Epithelial cell of esophagus (primary cell): ENCODE data around the gene EPB41.
"Not testable (repeated sequence)": the region's sequence is repeated elsewhere in the genome, so short reads cannot be mapped to it uniquely, and the experiment has no call there.

ENCODE experiments used
- DNase-seq: peaks from one replicate; pipeline ENCODE4 v3.0.0; 2010; ENCODE audit warnings: low read depth
- H3K4me3 ChIP-seq: 2 replicates; pipeline ENCODE4 v1.5.1; 2011; ENCODE audit warnings: mild to moderate bottlenecking, low read length, control low read depth
- TF ChIP-seq, protein P1 (sequence below): IDR thresholded peaks from 2 replicates; pipeline ENCODE4 v1.5.1; 2011; ENCODE audit warnings: low read depth, mild to moderate bottlenecking, low read length, control low read depth, inconsistent platforms; ENCODE audit not compliant: insufficient read depth; ENCODE audit errors: missing control alignments

The EPB41 gene

DNA sequence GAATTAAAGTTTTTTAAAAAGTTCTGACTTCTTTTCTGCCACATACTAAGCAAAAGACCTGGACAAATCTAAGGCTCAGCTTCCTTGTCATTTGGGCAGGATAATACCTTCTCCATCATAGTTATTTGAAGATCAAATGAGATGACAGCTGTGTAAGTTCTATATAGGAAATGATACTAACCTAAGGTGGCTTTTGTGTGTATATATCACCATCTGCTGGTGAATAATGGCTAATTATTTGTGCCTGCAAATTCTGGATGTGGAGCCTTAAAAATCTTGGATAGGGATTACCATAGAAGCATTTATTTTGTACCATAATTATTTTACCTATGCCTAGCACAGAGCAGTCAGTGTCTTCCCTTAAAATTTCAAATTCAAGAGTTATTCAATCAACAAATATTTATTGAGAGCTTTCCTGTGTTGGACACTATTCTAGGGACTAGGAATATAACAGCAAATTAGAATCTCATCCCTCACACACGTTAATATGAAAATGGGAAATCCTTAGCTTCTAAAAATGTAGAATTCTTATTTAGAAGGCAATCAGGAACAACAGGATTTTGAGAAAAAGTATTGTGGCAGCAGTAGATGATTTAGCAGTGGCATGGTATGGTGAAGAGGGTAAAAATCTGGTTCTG, 119.6 kb downstream of the EPB41 start:
- H3K4me3 ChIP-seq: no peak overlapping the region
- peak; percentile 59 for DNase-seq
- TF ChIP-seq, protein P1, sequence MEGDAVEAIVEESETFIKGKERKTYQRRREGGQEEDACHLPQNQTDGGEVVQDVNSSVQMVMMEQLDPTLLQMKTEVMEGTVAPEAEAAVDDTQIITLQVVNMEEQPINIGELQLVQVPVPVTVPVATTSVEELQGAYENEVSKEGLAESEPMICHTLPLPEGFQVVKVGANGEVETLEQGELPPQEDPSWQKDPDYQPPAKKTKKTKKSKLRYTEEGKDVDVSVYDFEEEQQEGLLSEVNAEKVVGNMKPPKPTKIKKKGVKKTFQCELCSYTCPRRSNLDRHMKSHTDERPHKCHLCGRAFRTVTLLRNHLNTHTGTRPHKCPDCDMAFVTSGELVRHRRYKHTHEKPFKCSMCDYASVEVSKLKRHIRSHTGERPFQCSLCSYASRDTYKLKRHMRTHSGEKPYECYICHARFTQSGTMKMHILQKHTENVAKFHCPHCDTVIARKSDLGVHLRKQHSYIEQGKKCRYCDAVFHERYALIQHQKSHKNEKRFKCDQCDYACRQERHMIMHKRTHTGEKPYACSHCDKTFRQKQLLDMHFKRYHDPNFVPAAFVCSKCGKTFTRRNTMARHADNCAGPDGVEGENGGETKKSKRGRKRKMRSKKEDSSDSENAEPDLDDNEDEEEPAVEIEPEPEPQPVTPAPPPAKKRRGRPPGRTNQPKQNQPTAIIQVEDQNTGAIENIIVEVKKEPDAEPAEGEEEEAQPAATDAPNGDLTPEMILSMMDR: peak; percentile 59

DNA sequence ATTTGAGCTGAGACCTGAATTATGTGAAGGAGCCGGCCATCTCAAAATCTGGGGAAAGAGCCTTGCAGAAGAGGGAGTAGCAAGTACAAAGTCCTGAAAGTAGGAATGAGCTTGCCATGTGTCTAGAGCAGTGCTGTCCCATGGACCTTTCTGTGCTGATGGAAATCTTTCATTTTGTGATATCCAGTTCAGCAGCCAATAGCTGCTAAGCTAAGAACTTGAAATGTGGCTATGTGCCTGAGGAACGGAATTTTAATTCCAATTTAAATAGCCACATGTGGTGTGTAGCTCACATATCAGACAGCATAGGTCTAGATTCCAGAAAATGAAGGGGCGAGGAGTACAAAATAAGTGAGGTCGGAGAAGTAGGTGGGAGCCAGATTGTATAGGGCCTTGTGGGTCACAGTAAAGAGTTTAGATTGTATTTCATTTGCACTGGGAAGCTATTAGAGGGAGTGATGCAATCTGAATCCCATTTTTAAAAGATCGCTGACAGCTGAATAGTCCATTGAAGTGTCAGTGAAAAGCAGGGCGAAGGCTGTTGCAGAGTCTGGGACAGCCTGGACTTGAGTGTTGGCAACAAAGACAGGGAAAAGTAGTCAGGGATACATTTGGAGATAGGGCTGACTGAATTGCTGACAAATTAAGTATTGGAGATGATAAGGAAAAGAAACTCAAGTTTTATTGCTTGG, 129.1 kb downstream of the EPB41 start:
- no peak for DNase-seq
- TF ChIP-seq, protein P1: no peak
- H3K4me3 ChIP-seq: no peak overlapping the region

DNA sequence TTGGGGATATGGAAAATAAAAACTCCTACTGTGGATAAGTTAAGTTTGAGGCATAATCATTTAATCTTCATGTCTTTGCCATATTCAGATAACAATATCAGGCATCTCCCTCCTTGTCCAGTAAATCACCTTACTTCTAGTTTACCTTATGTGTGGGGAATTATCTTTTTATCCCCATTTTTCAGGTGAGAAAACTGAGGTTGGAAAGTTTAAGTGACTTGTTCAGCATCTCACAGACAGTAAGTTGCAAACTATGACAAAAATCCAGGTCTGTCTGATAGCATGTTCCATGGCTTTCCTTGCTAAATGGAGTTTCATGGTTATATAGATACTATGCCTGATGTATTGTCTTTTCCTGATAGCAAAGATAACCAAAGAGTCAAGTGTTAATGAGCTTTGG, 129.6 kb downstream of the EPB41 start:
- DNase-seq: no peak
- no peak overlapping the region for H3K4me3 ChIP-seq
- TF ChIP-seq, protein P1: no peak

DNA sequence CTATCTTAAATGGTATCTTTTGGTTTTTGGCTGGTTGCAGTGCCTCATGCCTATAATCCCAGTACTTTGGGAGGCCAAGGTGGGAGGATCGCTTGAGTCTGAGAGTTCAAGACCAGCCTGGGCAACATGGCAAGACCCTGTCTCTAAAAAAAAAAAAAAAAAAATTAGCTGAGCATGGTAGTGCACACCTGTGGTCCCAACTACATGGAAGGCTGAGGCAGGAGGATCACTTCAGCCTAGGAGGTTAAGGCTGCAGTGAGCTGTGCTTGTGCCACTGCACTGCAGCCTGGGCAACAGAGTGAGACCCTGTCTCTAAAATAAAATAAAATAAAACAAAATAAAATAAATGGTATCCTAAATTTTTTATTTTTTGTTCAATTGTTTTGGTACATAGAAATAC, 131.3 kb downstream of the EPB41 start:
- H3K4me3 ChIP-seq: not testable (repeated sequence)

DNA sequence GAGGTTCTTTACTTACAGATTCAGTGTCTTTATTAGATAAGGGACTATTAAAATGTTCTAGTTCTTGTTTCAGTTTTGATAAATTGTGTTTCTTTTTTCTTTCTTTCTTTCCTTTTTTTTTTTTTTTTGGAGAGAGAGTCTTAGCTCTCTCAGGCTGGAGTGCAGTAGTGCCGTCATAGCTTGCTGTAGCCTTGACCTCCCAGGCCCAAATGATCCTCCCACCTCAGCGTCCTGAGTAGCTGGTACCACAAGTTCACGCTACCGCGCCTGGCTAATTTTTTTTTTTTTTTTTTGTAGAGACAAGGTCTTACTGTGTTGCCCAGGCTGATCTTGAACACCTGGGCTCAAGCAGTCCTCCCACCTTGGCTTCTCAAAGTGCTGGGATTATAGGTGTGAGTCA, 132.8 kb downstream of the EPB41 start:
- no peak overlapping the region for H3K4me3 ChIP-seq
- TF ChIP-seq, protein P1: no peak
- no peak for DNase-seq

More for the DNA sequence above, 131.3 kb downstream of the EPB41 start:
- not testable (repeated sequence) for DNase-seq

DNA sequence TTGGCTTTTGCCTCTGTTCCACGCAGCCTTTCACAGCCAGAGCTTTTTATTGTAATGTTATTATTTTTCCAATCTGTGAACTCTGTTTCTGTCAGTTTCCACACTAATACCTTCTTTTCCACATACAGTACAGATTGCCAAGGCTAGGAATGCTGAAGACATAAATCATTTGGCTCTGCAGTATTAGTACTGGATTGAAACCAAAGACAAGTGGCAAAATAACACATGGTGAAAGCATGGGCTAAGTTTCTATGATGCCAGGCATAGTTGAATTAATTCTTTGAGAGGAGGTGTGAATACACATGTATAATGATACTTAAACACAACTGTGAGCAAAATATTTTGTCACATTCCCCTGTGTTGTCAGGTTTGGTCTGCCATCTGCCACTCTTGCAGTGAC, 135.8 kb downstream of the EPB41 start:
- DNase-seq: no peak

DNA sequence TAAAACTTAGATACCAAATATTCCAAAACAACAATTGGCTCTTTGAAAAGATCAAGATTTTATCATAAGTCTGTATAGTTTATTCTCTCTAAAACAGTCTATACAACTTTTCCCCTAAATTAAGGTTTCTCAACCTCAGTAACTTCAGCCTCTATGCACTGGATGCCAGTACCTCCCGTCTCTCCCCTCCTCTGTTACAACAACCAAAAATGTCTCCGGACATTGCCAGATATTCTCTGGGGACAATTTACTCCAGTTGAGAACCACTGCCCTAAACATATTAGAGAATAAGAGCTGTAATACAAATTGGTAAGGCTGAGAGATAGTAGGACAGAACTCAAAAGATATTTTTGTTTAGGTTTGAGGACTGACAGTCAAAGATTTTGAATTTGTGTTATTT, 137.7 kb downstream of the EPB41 start:
- no peak for DNase-seq
- TF ChIP-seq, protein P1: no peak
- no peak overlapping the region for H3K4me3 ChIP-seq

More for the DNA sequence above, 135.8 kb downstream of the EPB41 start:
- no peak overlapping the region for H3K4me3 ChIP-seq
- TF ChIP-seq, protein P1: no peak
